Activated CD4-positive, alpha-beta T cell treated with anti-CD3 and anti-CD28 coated beads for 1 hour (primary cell): ENCODE data around the gene P3H4.

Experiments
- DNase-seq: peaks from one replicate; pipeline ENCODE4 v3.0.0-alpha.2; 2020

The P3H4 gene

GRCh38 chr17:41769346-41769862 is 42.3 kb downstream of the P3H4 start:
- DNase-seq: no peak

- DNase-seq: no peak
These were observed 43.0 kb downstream of the P3H4 start for GRCh38 chr17:41768682-41769288.

GRCh38 chr17:41767324-41768042 is 44.3 kb downstream of the P3H4 start:
- DNase-seq: no peak

GRCh38 chr17:41766135-41766534 is 45.6 kb downstream of the P3H4 start:
- no peak for DNase-seq

GRCh38 chr17:41763327-41763726 is 48.4 kb downstream of the P3H4 start:
- DNase-seq: no peak

GRCh38 chr17:41762841-41763240 is 48.9 kb downstream of the P3H4 start:
- DNase-seq: no peak

- DNase-seq: no peak
These were observed 49.4 kb downstream of the P3H4 start for GRCh38 chr17:41762391-41762790.

GRCh38 chr17:41760878-41761277 is 50.9 kb downstream of the P3H4 start:
- no peak for DNase-seq

- no peak for DNase-seq
These were observed 53.1 kb downstream of the P3H4 start for GRCh38 chr17:41758601-41759000.

GRCh38 chr17:41754066-41754465 is 57.7 kb downstream of the P3H4 start:
- no peak for DNase-seq
